Measurements from ENCODE around the gene EVA1C.

DNA sequence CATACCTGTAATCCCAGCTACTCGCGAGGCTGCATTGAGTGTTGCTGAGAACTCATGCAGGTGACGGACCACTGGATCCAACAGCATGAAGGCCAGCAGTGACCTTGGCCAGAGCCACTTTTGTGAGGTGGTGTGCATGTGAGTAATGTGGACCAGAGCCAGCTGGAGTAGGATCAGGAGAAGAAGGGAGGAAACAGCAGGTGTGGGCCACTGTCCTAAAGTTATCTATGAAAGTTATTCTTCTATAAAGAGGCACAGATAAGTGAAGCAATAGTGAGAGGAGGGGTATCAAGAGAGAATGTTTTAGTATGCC is 125.0 kb downstream of the EVA1C start:
- TF ChIP-seq POLR2A (IDR thresholded peaks at IDR 0.05) (no peak), EP300 (IDR thresholded peaks at IDR 0.05) (no peak), POLR2AphosphoS5 (IDR thresholded peaks at IDR 0.05) (no peak)
- TF ChIP-seq, protein P1, sequence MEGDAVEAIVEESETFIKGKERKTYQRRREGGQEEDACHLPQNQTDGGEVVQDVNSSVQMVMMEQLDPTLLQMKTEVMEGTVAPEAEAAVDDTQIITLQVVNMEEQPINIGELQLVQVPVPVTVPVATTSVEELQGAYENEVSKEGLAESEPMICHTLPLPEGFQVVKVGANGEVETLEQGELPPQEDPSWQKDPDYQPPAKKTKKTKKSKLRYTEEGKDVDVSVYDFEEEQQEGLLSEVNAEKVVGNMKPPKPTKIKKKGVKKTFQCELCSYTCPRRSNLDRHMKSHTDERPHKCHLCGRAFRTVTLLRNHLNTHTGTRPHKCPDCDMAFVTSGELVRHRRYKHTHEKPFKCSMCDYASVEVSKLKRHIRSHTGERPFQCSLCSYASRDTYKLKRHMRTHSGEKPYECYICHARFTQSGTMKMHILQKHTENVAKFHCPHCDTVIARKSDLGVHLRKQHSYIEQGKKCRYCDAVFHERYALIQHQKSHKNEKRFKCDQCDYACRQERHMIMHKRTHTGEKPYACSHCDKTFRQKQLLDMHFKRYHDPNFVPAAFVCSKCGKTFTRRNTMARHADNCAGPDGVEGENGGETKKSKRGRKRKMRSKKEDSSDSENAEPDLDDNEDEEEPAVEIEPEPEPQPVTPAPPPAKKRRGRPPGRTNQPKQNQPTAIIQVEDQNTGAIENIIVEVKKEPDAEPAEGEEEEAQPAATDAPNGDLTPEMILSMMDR (IDR thresholded peaks at IDR 0.05): no peak

All from upper lobe of left lung (tissue), 4 donors.